Measurements from ENCODE around the gene ANKDD1A. TPM values are rescaled to one million over a fixed set of nuclear protein-coding genes. Genes with fewer than 3 reads are reported as not detected.

The ANKDD1A gene
- total RNA-seq, 4 donors from 2014 or later: 5.9 to 18.5 (median 7.5) TPM

DNA sequence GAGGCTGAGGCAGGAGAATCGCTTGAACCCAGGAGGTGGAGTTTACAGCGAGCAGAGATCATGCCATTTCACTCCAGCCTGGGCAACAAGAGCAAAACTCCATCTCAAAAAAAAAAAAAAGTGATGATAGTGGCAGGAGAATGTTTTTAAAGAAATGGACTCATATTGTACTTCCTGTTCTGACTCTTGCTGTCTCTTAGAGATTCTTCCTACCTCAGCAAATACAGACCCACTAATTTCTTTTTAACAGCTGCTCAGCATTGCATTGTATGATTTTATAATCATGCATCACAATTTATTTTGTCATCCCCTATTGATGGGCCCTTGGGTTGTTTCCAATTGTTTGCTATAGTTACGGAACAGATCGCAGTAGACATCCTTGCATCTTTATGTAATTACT is 8.8 kb upstream of the ANKDD1A start:
- DNase-seq (ENCODE audit: low spot score) (no peak), ATAC-seq (ENCODE audit: low FRiP score) (no peak)
- TF ChIP-seq, protein P1, sequence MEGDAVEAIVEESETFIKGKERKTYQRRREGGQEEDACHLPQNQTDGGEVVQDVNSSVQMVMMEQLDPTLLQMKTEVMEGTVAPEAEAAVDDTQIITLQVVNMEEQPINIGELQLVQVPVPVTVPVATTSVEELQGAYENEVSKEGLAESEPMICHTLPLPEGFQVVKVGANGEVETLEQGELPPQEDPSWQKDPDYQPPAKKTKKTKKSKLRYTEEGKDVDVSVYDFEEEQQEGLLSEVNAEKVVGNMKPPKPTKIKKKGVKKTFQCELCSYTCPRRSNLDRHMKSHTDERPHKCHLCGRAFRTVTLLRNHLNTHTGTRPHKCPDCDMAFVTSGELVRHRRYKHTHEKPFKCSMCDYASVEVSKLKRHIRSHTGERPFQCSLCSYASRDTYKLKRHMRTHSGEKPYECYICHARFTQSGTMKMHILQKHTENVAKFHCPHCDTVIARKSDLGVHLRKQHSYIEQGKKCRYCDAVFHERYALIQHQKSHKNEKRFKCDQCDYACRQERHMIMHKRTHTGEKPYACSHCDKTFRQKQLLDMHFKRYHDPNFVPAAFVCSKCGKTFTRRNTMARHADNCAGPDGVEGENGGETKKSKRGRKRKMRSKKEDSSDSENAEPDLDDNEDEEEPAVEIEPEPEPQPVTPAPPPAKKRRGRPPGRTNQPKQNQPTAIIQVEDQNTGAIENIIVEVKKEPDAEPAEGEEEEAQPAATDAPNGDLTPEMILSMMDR (IDR thresholded peaks at IDR 0.05): no peak

DNA sequence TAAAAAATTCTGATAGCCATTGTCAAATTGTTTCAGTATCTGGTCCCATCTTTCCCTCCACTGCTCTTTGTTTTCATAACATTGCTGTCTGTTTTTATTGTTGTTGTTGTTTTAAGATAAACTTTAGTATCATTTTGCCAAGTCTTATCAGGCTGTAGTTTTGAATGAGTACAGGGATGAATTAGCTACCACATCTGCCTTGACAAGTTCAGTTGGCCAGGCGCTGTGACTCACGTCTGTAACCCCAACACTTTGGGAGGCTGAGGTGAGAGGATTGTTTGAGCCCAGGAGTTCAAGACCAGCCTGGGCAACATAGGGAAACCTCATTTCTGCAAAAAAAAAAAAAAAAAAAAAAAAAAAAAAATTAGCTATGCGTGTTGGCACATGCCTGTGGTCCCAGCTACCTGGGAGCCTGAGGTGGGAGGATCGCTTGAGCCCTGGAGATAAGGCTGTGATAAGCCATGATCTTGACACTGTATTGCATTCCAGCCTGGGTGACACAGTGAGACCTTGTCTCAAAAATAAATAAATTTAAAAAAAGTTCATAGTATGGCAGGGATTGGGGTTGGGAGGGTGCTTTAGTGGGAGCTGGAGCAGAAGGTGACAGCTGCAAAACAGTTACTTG is 8.3 kb upstream of the ANKDD1A start:
- ATAC-seq (ENCODE audit: low FRiP score) (no peak), DNase-seq (ENCODE audit: low spot score) (no peak)
- TF ChIP-seq, protein P1 (IDR thresholded peaks at IDR 0.05): no peak

DNA sequence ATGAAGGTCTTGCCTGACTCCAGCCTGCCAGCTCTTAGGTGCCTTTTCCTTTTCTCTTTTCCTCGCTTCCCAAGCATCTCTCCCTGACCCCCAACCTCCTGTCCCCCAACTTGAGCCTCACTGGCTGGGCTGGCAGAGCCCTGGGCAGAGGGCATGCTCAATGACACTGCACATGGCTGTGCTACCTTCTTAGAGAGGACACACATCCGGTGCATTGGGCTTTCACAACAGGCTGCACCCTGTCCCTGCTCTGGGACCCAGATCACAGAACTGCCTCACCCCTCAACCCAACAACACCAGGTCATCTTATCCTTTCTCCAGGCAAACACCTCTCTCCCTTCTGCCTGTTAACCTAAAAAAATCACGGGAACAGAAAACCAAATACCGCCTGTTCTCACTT is 7.5 kb upstream of the ANKDD1A start:
- ATAC-seq (ENCODE audit: low FRiP score) (no peak), DNase-seq (ENCODE audit: low spot score) (no peak)
- TF ChIP-seq, protein P1 (IDR thresholded peaks at IDR 0.05): no peak

DNA sequence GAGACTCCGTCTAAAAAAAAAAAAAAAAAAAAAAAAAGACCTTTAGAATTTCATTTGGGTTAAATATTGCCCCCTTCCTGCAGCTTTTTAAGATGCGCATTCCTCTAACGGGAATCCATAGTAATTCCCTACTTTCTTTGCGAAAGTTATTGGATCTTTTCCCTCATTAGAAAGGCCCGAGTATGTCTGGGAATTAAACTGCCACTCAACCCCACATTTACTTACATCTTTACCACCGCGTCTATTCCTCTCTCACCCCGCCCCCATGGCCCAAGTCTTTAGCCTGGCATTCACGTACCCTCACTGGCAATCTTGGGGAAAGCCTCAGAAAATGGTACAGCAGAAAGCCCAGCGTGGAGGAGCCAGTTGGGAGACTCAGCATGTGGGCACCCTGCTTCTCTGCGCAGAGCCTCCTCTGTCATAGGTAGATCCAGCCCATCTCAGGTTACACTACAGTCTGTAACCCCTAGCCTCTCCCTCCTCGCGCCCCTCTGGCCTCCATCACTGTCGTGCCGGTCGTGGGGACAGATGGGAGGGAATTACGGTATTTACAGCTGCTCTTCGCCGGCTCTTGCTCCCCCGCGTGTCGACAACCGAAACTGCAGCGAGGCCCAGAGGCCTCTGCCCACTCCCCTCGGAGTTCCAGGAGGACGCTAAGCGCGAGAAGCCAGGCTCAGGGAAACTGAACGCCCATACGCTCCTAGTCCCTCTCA is 6.4 kb upstream of the ANKDD1A start:
- DNase-seq (ENCODE audit: low spot score) (peak; percentile 67), ATAC-seq (ENCODE audit: low FRiP score) (peak; percentile 81)
- TF ChIP-seq, protein P1 (IDR thresholded peaks at IDR 0.05): peak in 2 of 3 donors; percentile 41 to 70

DNA sequence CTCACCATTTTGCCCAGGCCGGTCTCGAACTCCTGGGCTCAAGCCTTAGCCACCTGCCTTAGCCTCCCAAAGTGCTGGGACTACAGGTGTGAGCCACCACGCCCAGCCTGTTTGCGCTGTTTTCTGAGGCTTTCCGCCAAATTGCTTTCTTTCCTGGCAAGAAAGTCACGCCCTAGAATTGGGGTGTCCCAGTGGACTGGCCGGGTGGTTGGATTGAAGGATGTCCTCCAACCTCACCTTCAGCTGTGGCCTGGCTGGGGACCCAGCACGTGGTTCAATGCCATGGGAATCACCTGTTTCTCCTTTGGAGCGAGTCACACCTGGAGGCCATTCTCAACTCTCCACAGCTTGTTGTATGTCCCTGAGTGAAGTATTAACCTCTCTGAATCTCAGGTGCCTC is 5.8 kb upstream of the ANKDD1A start:
- no peak for DNase-seq (ENCODE audit: low spot score)
- ATAC-seq (ENCODE audit: low FRiP score): no peak
- TF ChIP-seq, protein P1 (IDR thresholded peaks at IDR 0.05): no peak

DNA sequence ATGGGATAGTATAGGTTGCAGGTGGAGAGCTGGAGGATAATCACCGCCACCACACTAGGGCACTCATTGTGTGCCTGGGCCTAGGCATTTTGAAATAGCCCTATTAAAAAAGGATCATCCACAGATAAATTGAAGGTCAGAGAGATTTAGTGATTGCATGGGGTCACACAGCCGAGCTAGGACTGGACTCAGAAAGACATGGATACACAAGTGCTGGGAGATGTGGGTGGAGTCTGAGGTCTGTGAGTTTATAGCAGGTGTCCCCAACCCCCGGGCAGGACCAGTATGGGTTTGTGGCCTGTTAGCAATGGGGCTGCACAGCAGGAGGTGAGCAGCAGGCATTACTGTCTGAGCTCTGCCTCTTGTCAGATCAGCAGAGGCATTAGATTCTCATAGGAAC is 5.3 kb upstream of the ANKDD1A start:
- ATAC-seq (ENCODE audit: low FRiP score) (no peak), DNase-seq (ENCODE audit: low spot score) (no peak)
- TF ChIP-seq, protein P1 (IDR thresholded peaks at IDR 0.05): no peak

DNA sequence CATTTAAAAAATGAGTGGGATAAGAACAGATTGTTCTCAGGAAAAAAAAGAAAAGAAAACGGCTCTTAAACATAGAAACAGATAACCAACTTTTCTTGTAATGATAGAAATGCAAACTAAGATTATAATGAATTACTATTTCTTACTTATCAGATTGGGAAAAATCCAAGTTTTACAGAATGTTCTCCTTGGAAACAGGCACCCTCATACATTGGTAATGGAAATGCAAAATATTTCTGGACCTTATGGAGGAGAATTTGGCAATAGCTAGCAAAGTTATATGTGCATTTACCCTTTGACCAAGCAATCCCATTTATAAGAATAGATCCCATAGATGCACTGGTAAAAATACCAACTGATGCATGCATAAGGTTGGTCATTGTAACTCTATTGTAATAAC is 3.7 kb upstream of the ANKDD1A start:
- ATAC-seq (ENCODE audit: low FRiP score) (no peak), DNase-seq (ENCODE audit: low spot score) (no peak)
- TF ChIP-seq, protein P1 (IDR thresholded peaks at IDR 0.05): no peak
